Measurements from ENCODE around the gene CACNA1I. TPM values are rescaled to one million over a fixed set of nuclear protein-coding genes. Genes with fewer than 3 reads are reported as not detected.

Gene CACNA1I
- total and polyA plus RNA-seq, 2 of the 8 experiments (the other 6 are each of a cell fraction or from before 2014, with no cell fraction given) = 0.77 to 1.2 TPM

DNA sequence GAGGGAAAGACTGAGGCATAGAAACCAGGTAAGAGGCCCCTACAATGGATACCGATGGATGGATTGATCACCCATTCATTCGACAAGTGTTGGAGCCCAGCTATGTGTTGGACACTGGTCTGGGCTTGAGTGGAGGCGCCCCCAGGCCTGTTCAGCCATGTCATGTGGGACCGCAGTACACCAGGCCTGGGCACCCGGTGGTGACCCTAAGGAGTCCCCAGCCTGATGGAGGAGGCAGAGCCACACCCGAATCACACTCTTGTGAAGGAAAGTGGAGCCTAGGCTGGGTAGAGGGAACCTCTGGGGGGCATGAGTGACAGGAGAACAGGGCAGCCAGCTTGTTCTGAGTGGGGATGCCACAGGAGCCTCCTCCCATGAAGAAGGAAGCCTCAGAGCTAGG is 10.2 kb downstream of the CACNA1I start (continued):
- no peak for TF ChIP-seq CHD2 (IDR thresholded peaks at IDR 0.05; ENCODE audit: low read length)
